Prostate gland (tissue), 2 donors: ENCODE measurements around the gene CFAP221. TPM values are rescaled to one million over a fixed set of nuclear protein-coding genes. Genes with fewer than 3 reads are reported as not detected.

Experiments used
- DNase-seq: peaks from one replicate; pipeline ENCODE4 v3.0.0-alpha.2; 2019; ENCODE audit warnings: low spot score
- H3K27ac ChIP-seq, 2 donors: fragments of 200-600 bp; sonication (generic); 2 replicates each; pipeline ENCODE4 v1.5.1; 2017 to 2019
- H3K27me3 ChIP-seq: fragments of 200-600 bp; sonication (generic); replicated peaks from 2 replicates; pipeline ENCODE4 v1.5.1; 2019; ENCODE audit not compliant: insufficient read depth
- H3K36me3 ChIP-seq, 2 donors: fragments of 200-600 bp; sonication (generic); 1 replicate in 1 of 2; 2 replicates in 1 of 2; pipeline versions ENCODE4 v1.5.1 to v1.8.1; 2017 to 2019
- H3K4me1 ChIP-seq: fragments of 200-600 bp; sonication (generic); replicated peaks from 2 replicates; pipeline ENCODE4 v1.5.1; 2019
- H3K4me3 ChIP-seq, 2 donors: fragments of 200-600 bp; sonication (generic); 2 replicates each; pipeline ENCODE4 v1.5.1; 2017 to 2019
- H3K9me3 ChIP-seq: fragments of 200-600 bp; sonication (generic); 2 replicates; pipeline ENCODE4 v1.5.1; 2017
- CTCF ChIP-seq, 4 experiments: fragments of 200-600 bp in 2 of 4; fragments of 450-650 bp in 2 of 4; sonication (generic) in 2 of 4; IDR thresholded peaks; 1 replicate in 3 of 4; 2 replicates in 1 of 4; pipeline ENCODE4 v1.5.1; 2016 to 2019; ENCODE audit warnings: antibody characterized with exemption in 4 of 4, mild to moderate bottlenecking in 2 of 4, moderate library complexity in 2 of 4
- POLR2A ChIP-seq: fragments of 450-650 bp; IDR thresholded peaks from one replicate; pipeline ENCODE4 v1.6.1; 2016; ENCODE audit warnings: antibody characterized with exemption, mild to moderate bottlenecking
- POLR2AphosphoS5 ChIP-seq: sonication (generic); formaldehyde crosslinking; IDR thresholded peaks from one replicate; pipeline ENCODE4 v1.6.1; 2017; ENCODE audit warnings: antibody characterized with exemption
- WGBS: methylation state at CpG from one replicate; pipeline ENCODE4 v1.1.5; 2018; 5-methylcytosine and 5-hydroxymethylcytosine counted together
- intact Hi-C: fragments of 100-400 bp; cut with DNase I; formaldehyde crosslinking; loops from one replicate; pipeline ENCODE4 v1.14.2; 2022
- total RNA-seq, 2 donors: library from RNA; depleted of rRNA; stranded (reverse); fragments of >200 nt; gene quantifications; one replicate each; pipeline ENCODE4 v1.1.0, GENCODE V29; 2016

The CFAP221 gene
- total RNA-seq, 2 donors from 2014 or later: 18.3 TPM; not detected in 1

DNA sequence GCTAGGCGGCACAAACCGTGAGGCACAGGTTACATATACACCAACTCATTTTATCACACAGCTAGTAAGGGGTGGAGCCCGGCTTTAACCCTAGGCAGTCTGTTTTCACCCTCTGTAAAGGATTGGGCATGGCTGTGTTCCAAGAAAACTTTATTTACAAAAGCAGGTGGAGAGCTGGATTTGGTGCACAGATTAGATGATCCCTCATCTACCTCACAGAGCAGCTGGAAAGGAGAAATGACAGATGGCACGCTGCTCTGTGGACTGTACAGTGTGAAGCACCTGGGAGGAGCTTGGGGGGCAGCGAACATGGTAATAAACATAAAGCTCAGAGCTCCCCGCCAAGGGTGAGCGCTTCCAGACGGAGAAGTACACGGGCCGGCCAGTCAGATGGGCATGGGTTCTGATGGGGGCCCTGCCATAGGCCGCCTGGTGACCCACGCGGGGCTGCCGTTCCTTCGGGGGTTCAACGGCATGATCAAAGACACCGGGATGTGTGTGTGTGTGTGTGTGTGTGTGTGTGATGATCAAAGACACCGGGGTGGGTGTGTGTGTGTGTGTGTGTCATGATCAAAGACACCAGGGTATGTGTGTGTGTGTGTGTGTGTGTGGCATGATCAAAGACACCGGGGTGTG is 133.9 kb downstream of the CFAP221 start:
- Histone ChIP-seq H3K27me3 (no peaks in the 10 kb centered on the region), H3K4me3 (peak overlapping the region in 1 of 2 donors; percentile 79), H3K9me3 (no peaks in the 10 kb centered on the region), H3K4me1 (no peaks in the 10 kb centered on the region), H3K27ac (no peak overlapping the region), H3K36me3 (no peaks in the 10 kb centered on the region)
- DNase-seq: no peak
- whole genome bisulfite sequencing: 62% methylated on average over 19 of the region's 19 CpGs
- TF ChIP-seq POLR2A: no peak
- TF ChIP-seq POLR2AphosphoS5: no peak
- TF ChIP-seq CTCF (IDR thresholded peaks at IDR 0.05): no peak
- intact Hi-C loops: no loop called here

- Histone ChIP-seq H3K9me3 (no peaks in the 10 kb centered on the region), H3K4me1 (no peaks in the 10 kb centered on the region), H3K4me3 (peak overlapping the region; percentile 77 to 79), H3K27ac (peak overlapping the region; percentile 52 to 72), H3K27me3 (no peaks in the 10 kb centered on the region), H3K36me3 (no peaks in the 10 kb centered on the region)
- no peak for TF ChIP-seq POLR2AphosphoS5
- no peak for TF ChIP-seq CTCF (IDR thresholded peaks at IDR 0.05)
- no peak for TF ChIP-seq POLR2A
- no peak for DNase-seq
- intact Hi-C loops: no loop called here
- under 1% methylated on average over 9 of the region's 9 CpGs for WGBS
These were observed 135.2 kb downstream of the CFAP221 start for GRCh38 chr2:119679526-119679837.

- WGBS: 66% methylated on average over 2 of the region's 2 CpGs
- TF ChIP-seq POLR2AphosphoS5 (no peak), CTCF (IDR thresholded peaks at IDR 0.05) (no peak), POLR2A (no peak)
- Histone ChIP-seq H3K27me3 (no peaks in the 10 kb centered on the region), H3K36me3 (no peaks in the 10 kb centered on the region), H3K4me1 (no peaks in the 10 kb centered on the region), H3K4me3 (peak overlapping the region; percentile 77 to 79), H3K27ac (no peak overlapping the region), H3K9me3 (no peaks in the 10 kb centered on the region)
- DNase-seq: no peak
- intact Hi-C loops: no loop called here
These were observed 135.6 kb downstream of the CFAP221 start for GRCh38 chr2:119679846-119680245.

DNA sequence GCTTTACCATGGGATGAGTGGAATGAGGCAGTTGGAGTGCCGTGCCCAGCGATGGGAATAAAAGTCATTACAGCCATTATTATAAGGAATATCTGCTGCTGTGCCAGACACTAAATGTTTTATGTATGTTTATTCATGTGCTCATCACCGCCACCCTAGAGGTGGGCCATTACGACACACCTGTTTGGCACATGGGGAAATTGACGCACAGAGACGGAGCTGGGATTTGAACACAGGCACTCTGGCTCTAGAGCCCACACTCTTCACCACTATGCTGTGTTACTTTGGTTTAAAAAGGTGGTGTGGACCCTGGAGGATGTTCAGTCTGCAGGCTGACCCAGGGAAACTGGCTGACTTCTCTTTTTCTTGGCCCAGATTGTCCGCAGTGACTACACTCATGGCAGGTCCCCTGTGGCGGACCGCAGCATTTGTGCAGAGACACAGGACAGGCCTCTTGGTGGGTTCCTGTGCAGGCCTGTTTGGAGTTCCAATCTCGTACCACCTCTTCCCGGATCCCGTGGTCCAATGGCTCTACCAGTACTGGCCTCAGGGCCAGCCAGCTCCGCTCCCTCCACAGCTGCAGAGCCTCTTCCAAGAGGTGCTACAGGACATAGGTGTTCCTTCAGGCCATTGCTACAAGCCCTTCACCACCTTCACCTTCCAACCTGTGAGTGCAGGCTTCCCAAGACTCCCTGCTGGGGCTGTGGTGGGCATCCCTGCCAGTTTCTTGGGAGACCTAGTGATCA is 136.4 kb downstream of the CFAP221 start:
- Histone ChIP-seq H3K27ac (no peak overlapping the region), H3K27me3 (no peaks in the 10 kb centered on the region), H3K4me3 (no peak overlapping the region), H3K36me3 (no peaks in the 10 kb centered on the region), H3K4me1 (no peaks in the 10 kb centered on the region), H3K9me3 (no peaks in the 10 kb centered on the region)
- DNase-seq: no peak
- intact Hi-C loops: no loop called here
- 97% methylated on average over 13 of the region's 13 CpGs for WGBS
- no peak for TF ChIP-seq POLR2AphosphoS5
- TF ChIP-seq CTCF (IDR thresholded peaks at IDR 0.05): no peak
- TF ChIP-seq POLR2A: no peak
